ENCODE measurements around the gene PRKCB. TPM values are rescaled to one million over a fixed set of nuclear protein-coding genes. Genes with fewer than 3 reads are reported as not detected.

The PRKCB gene
- total RNA-seq, 4 donors from 2014 or later = 0.51 to 1.3 (median 1.1) TPM

GRCh38 chr16:24253192-24253591 is 417.4 kb downstream of the PRKCB start:
- peaks cover 0 to 13% (median 0%) of the 10 kb centered on the region in 3 donors for H3K27me3 ChIP-seq
- ATAC-seq (no peak), DNase-seq (no peak)
- no peaks in the 10 kb centered on the region for H3K4me1 ChIP-seq
- intact Hi-C loops (cut with DNase I; ENCODE audit: low total_unique reads) = no loop called here
- no peaks in the 10 kb centered on the region for H3K36me3 ChIP-seq
- in situ Hi-C loops (cut with MboI; ENCODE audit: low sequenced_read_pairs in 4 of 4) = no loop called here
- H3K9me3 ChIP-seq = no peaks in the 10 kb centered on the region
- no peak for TF ChIP-seq POLR2A (IDR thresholded peaks at IDR 0.05)
- peak in 2 of 5 experiments; percentile 11 to 36 for TF ChIP-seq CTCF (IDR thresholded peaks at IDR 0.05 in 4 of 5, conservative IDR thresholded peaks at IDR 0.05 in 1 of 5)
- no peak overlapping the region for H3K4me3 ChIP-seq
- no peak overlapping the region for H3K27ac ChIP-seq

GRCh38 chr16:24255456-24256371 is 419.9 kb downstream of the PRKCB start, which contains the start of gene CACNG3:
Gene CACNG3 (plus strand): TSS chr16:24256335. CDS start chr16:24256755, 420 bp downstream.
- Histone ChIP-seq H3K4me1 (no peaks in the 10 kb centered on the region), H3K27me3 (peaks cover 0 to 13% (median 0%) of the 10 kb centered on the region in 3 donors), H3K27ac (no peak within 1 kb of the TSS), H3K9me3 (no peaks in the 10 kb centered on the region), H3K36me3 (no peaks in the 10 kb centered on the region), H3K4me3 (no peak within 1 kb of the TSS)
- intact Hi-C loops (cut with DNase I; ENCODE audit: low total_unique reads) (no loop called here), in situ Hi-C loops (cut with MboI; ENCODE audit: low sequenced_read_pairs in 4 of 4) (no loop called here)
- DNase-seq (no peak), ATAC-seq (no peak)
- no peak for TF ChIP-seq CTCF (IDR thresholded peaks at IDR 0.05 in 4 of 5, conservative IDR thresholded peaks at IDR 0.05 in 1 of 5)
- no peak for TF ChIP-seq POLR2A (IDR thresholded peaks at IDR 0.05)

GRCh38 chr16:24257958-24258357 is 422.2 kb downstream of the PRKCB start:
- intact Hi-C loops (cut with DNase I; ENCODE audit: low total_unique reads) (no loop called here), in situ Hi-C loops (cut with MboI; ENCODE audit: low sequenced_read_pairs in 4 of 4) (no loop called here)
- DNase-seq = no peak
- H3K4me3 ChIP-seq = no peak overlapping the region
- H3K4me1 ChIP-seq = no peaks in the 10 kb centered on the region
- peaks cover 0 to 13% (median 0%) of the 10 kb centered on the region in 3 donors for H3K27me3 ChIP-seq
- H3K27ac ChIP-seq = no peak overlapping the region
- no peaks in the 10 kb centered on the region for H3K9me3 ChIP-seq
- no peak for TF ChIP-seq POLR2A (IDR thresholded peaks at IDR 0.05)
- ATAC-seq = no peak
- H3K36me3 ChIP-seq = no peaks in the 10 kb centered on the region

- H3K4me1 ChIP-seq = no peaks in the 10 kb centered on the region
- no peak overlapping the region for H3K4me3 ChIP-seq
- no peaks in the 10 kb centered on the region for H3K9me3 ChIP-seq
- TF ChIP-seq POLR2A (IDR thresholded peaks at IDR 0.05) = no peak
- no peak for TF ChIP-seq CTCF (IDR thresholded peaks at IDR 0.05 in 4 of 5, conservative IDR thresholded peaks at IDR 0.05 in 1 of 5)
- DNase-seq (no peak), ATAC-seq (no peak)
- in situ Hi-C loops (cut with MboI; ENCODE audit: low sequenced_read_pairs in 4 of 4) = no loop called here
- intact Hi-C loops (cut with DNase I; ENCODE audit: low total_unique reads) = no loop called here
- H3K27ac ChIP-seq = no peak overlapping the region
- peaks cover 0 to 13% (median 0%) of the 10 kb centered on the region in 3 donors for H3K27me3 ChIP-seq
- H3K36me3 ChIP-seq = no peaks in the 10 kb centered on the region
Measured at GRCh38 chr16:24258791-24259190, 423.0 kb downstream of the PRKCB start.

GRCh38 chr16:24262816-24263215 is 427.0 kb downstream of the PRKCB start:
- in situ Hi-C loops (cut with MboI; ENCODE audit: low sequenced_read_pairs in 4 of 4) = no loop called here
- H3K4me3 ChIP-seq = no peak overlapping the region
- H3K36me3 ChIP-seq = no peaks in the 10 kb centered on the region
- no peak for ATAC-seq
- no peaks in the 10 kb centered on the region for H3K4me1 ChIP-seq
- intact Hi-C loops (cut with DNase I; ENCODE audit: low total_unique reads) = no loop called here
- no peaks in the 10 kb centered on the region for H3K9me3 ChIP-seq
- TF ChIP-seq POLR2A (IDR thresholded peaks at IDR 0.05) (no peak), CTCF (IDR thresholded peaks at IDR 0.05 in 4 of 5, conservative IDR thresholded peaks at IDR 0.05 in 1 of 5) (no peak)
- no peaks in the 10 kb centered on the region for H3K27me3 ChIP-seq
- H3K27ac ChIP-seq = no peak overlapping the region
- no peak for DNase-seq

Measured in gastrocnemius medialis (tissue), 4 donors.